Upper lobe of left lung (tissue), 6 donors: ENCODE data around the gene TACC2. TPM values are rescaled to one million over a fixed set of nuclear protein-coding genes. Genes with fewer than 3 reads are reported as not detected.
A peak's percentile ranks its signal among the peaks of the same experiment; 100 is the strongest.

Experiments
- ATAC-seq, 2 donors: fragments of 200-7000 bp; cut with Tn5 transposase; one replicate each; pipeline ENCODE4 v1.9.1; 2022; ENCODE audit warnings: mild to moderate bottlenecking in 2 of 2, moderate library complexity in 2 of 2; ENCODE audit not compliant: low FRiP score in 2 of 2
- DNase-seq, 2 donors: peaks; one replicate each; pipeline ENCODE4 v3.0.0-alpha.2; 2019 to 2020
- H3K27ac ChIP-seq, 4 donors: fragments of 200-600 bp; sonication (generic); one replicate each; pipeline ENCODE4 v1.5.1; 2016 to 2019
- H3K27me3 ChIP-seq, 4 donors: fragments of 200-600 bp; sonication (generic); one replicate each; pipeline ENCODE4 v1.5.1; 2017 to 2019
- H3K36me3 ChIP-seq, 4 donors: fragments of 200-600 bp; sonication (generic); one replicate each; pipeline ENCODE4 v1.5.1; 2016 to 2019
- H3K4me1 ChIP-seq, 4 donors: fragments of 200-600 bp; sonication (generic); one replicate each; pipeline ENCODE4 v1.5.1; 2018 to 2019
- H3K4me3 ChIP-seq, 4 donors: fragments of 200-600 bp; sonication (generic); one replicate each; pipeline ENCODE4 v1.5.1; 2017 to 2019; ENCODE audit warnings: mild to moderate bottlenecking in 2 of 4, moderate library complexity in 1 of 4
- H3K9me3 ChIP-seq, 4 donors: fragments of 200-600 bp; sonication (generic); one replicate each; pipeline ENCODE4 v1.5.1; 2018 to 2019
- EP300 ChIP-seq, 4 donors: sonication (generic); formaldehyde crosslinking; IDR thresholded peaks; one replicate each; pipeline ENCODE4 v1.5.1; 2017; ENCODE audit warnings: antibody characterized with exemption in 4 of 4, control low read depth in 2 of 4
- POLR2A ChIP-seq, 4 donors: fragments of 450-650 bp; IDR thresholded peaks; one replicate each; pipeline ENCODE4 v1.5.1; 2016 to 2017; ENCODE audit warnings: antibody characterized with exemption in 4 of 4, mild to moderate bottlenecking in 2 of 4
- POLR2AphosphoS5 ChIP-seq, 2 donors: sonication (generic); formaldehyde crosslinking; IDR thresholded peaks; one replicate each; pipeline ENCODE4 v1.5.1; 2017; ENCODE audit warnings: antibody characterized with exemption in 2 of 2
- WGBS, 2 donors: methylation state at CpG; one replicate each; pipeline ENCODE4 v1.1.5; 2017 to 2018; 5-methylcytosine and 5-hydroxymethylcytosine counted together
- total RNA-seq, 6 donors: library from RNA; depleted of rRNA in 4 of 6; stranded (reverse); fragments of >200 nt in 4 of 6; gene quantifications; one replicate each; pipeline versions ENCODE4 v1.1.0 to v1.2.1, GENCODE V29; 2016 to 2021
- TF ChIP-seq, protein P1 (sequence below), 6 experiments: fragments of 450-650 bp in 4 of 6; fragments of 200-600 bp in 2 of 6; sonication (generic) in 2 of 6; IDR thresholded peaks; one replicate each; pipeline ENCODE4 v1.5.1; 2016 to 2019; ENCODE audit warnings: antibody characterized with exemption in 6 of 6
- donor health status: DM: no; HTN: no; CAD: no; lungs with moderate emphysema.
- donor health status: DM: no; HTN: yes; CAD: no; lungs with severe emphysema.

Gene TACC2
- total RNA-seq, 6 donors from 2014 or later: 158 to 701 (median 386) TPM

DNA sequence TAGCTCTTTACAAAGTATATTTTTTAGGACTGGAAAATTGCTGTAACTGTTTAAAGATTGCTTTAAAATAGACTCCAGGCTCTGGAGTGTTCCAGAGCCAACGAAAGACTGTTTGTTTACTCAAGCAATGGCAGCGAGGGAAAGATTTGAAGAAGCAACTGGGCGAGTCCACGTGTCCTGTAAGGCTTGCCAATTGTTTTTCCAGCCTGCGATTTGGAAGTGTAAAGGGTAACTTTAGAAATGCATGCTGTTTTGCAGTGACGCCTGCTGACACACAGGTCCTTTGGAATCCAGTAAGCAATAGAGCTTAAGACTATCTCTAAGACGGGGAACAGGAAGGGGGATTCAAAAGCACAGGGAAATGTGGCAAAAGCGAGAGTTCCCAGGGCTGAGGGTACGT, 55.8 kb downstream of the TACC2 start:
- WGBS, 2 donors: 36 to 40% methylated on average over 9 of the region's 9 CpGs
- no peak for DNase-seq

DNA sequence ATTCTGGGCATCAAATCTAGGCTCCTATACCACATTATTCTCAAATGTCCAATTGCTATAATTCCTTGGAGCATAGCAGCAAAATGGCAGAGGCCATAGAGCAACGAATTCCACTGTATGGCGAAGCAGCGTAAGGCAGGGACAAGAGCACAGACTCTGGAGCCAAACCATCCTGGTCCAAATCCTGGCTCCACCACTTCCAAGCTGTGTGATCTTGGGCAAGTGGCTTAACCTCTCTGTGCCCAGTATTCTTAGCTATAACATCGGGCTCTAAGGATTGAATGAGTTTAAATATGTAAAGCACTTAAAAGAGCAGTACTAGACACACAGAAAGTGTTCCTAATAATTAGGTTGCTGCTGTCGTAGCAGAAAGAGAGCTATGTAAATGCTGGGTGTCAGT, 56.2 kb downstream of the TACC2 start:
- Histone ChIP-seq H3K4me3 (no peak overlapping the region), H3K27ac (no peak overlapping the region), H3K27me3 (no peaks in the 10 kb centered on the region), H3K36me3 (no peaks in the 10 kb centered on the region), H3K4me1 (peaks cover 0 to 11% (median 7%) of the 10 kb centered on the region in 4 donors), H3K9me3 (no peaks in the 10 kb centered on the region)
- WGBS, 2 donors: 82 to 86% methylated on average over 5 of the region's 5 CpGs
- DNase-seq (no peak), ATAC-seq (no peak)
- TF ChIP-seq POLR2A (IDR thresholded peaks at IDR 0.05) (no peak), EP300 (IDR thresholded peaks at IDR 0.05) (no peak), POLR2AphosphoS5 (IDR thresholded peaks at IDR 0.05) (no peak)
- TF ChIP-seq, protein P1, sequence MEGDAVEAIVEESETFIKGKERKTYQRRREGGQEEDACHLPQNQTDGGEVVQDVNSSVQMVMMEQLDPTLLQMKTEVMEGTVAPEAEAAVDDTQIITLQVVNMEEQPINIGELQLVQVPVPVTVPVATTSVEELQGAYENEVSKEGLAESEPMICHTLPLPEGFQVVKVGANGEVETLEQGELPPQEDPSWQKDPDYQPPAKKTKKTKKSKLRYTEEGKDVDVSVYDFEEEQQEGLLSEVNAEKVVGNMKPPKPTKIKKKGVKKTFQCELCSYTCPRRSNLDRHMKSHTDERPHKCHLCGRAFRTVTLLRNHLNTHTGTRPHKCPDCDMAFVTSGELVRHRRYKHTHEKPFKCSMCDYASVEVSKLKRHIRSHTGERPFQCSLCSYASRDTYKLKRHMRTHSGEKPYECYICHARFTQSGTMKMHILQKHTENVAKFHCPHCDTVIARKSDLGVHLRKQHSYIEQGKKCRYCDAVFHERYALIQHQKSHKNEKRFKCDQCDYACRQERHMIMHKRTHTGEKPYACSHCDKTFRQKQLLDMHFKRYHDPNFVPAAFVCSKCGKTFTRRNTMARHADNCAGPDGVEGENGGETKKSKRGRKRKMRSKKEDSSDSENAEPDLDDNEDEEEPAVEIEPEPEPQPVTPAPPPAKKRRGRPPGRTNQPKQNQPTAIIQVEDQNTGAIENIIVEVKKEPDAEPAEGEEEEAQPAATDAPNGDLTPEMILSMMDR (IDR thresholded peaks at IDR 0.05): no peak

More for the DNA sequence above, 55.8 kb downstream of the TACC2 start:
- Histone ChIP-seq H3K27ac (peak overlapping the region in 1 of 4 donors; percentile 27), H3K36me3 (no peaks in the 10 kb centered on the region), H3K4me1 (peaks cover 0 to 11% (median 7%) of the 10 kb centered on the region in 4 donors), H3K27me3 (no peaks in the 10 kb centered on the region), H3K4me3 (no peak overlapping the region), H3K9me3 (no peaks in the 10 kb centered on the region)
- TF ChIP-seq POLR2A (IDR thresholded peaks at IDR 0.05): no peak
- TF ChIP-seq, protein P1 (IDR thresholded peaks at IDR 0.05): no peak
- no peak for TF ChIP-seq EP300 (IDR thresholded peaks at IDR 0.05)
- TF ChIP-seq POLR2AphosphoS5 (IDR thresholded peaks at IDR 0.05): no peak
- peak in 1 of 2 donors; percentile 36 for ATAC-seq

DNA sequence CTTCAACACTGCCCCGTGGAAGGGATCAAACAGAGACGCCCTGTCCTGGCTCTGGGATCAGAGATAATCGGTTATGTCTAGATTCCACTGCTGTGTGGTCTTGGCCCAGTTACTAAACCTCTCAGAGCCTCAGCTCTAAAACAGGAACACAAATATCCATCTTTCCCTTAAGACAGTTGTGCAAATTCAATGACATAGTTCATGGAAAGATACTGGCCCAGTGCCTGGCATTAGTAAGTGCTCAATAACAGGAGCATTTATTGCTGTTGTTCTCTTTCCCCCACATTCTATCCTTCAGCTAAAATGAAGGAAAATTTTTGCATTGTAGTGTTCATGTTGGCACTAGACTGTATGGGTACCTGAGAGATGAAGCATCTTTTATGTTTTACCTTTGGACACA, 58.6 kb downstream of the TACC2 start:
- ATAC-seq (no peak), DNase-seq (no peak)
- TF ChIP-seq EP300 (IDR thresholded peaks at IDR 0.05): no peak
- TF ChIP-seq POLR2A (IDR thresholded peaks at IDR 0.05): no peak
- TF ChIP-seq, protein P1 (IDR thresholded peaks at IDR 0.05): no peak
- no peak for TF ChIP-seq POLR2AphosphoS5 (IDR thresholded peaks at IDR 0.05)
- Histone ChIP-seq H3K4me1 (peaks cover 6 to 20% (median 15%) of the 10 kb centered on the region in 4 donors), H3K27ac (no peak overlapping the region), H3K27me3 (no peaks in the 10 kb centered on the region), H3K36me3 (no peaks in the 10 kb centered on the region), H3K4me3 (no peak overlapping the region), H3K9me3 (no peaks in the 10 kb centered on the region)
- 86 to 89% methylated on average over 3 of the region's 3 CpGs for WGBS, 2 donors

DNA sequence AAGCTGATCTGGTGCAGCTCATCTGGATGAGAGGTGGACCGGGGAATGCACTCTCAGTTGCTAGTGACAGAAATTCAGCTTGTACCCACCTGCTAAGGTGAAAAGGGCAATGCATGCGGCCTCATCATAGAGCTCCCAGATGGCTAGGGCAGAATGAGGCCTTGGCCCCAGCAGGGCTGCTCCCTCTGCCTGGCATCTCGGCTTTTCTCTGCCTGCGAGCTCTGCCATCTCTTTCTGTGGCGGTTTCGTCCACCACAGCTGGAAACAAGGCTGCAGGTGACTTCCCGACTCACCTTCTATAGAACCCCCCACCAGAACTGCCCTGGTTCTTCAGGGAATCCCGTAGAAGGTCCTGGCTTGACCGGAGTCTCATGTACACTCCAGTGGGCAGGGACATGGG, 60.1 kb downstream of the TACC2 start:
- TF ChIP-seq, protein P1 (IDR thresholded peaks at IDR 0.05): no peak
- no peak for TF ChIP-seq POLR2AphosphoS5 (IDR thresholded peaks at IDR 0.05)
- TF ChIP-seq EP300 (IDR thresholded peaks at IDR 0.05): no peak
- 79 to 93% methylated on average over 9 of the region's 9 CpGs for WGBS, 2 donors
- Histone ChIP-seq H3K4me1 (peaks cover 10 to 24% (median 20%) of the 10 kb centered on the region in 4 donors), H3K27me3 (no peaks in the 10 kb centered on the region), H3K9me3 (no peaks in the 10 kb centered on the region), H3K4me3 (no peak overlapping the region), H3K36me3 (no peaks in the 10 kb centered on the region), H3K27ac (no peak overlapping the region)
- DNase-seq: no peak
- ATAC-seq: no peak

DNA sequence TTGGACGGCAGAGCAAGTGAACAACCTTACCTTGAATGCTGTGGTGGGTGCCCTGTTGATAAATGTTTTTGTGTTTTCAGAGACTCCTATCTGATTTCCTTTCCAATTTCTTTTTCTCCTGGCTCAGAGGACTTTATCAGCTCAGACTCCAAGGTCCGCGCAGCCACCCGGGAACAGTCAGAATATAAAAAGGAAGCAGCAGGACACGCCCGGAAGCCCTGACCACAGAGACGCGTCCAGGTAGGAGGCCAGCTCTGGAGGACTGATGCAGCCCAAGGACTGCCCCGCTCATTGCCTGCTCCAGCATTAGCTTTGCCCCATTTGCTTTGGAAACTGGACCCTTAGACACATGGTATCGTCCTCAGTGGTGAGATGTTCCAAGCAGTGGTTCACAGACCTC, 61.3 kb downstream of the TACC2 start:
- no peak for ATAC-seq
- H3K27me3 ChIP-seq: no peaks in the 10 kb centered on the region
- H3K9me3 ChIP-seq: no peaks in the 10 kb centered on the region
- TF ChIP-seq, protein P1 (IDR thresholded peaks at IDR 0.05): no peak
- TF ChIP-seq EP300 (IDR thresholded peaks at IDR 0.05): no peak
- TF ChIP-seq POLR2AphosphoS5 (IDR thresholded peaks at IDR 0.05): no peak
- no peak for TF ChIP-seq POLR2A (IDR thresholded peaks at IDR 0.05)
- no peaks in the 10 kb centered on the region for H3K36me3 ChIP-seq
- 90 to 92% methylated on average over 10 of the region's 10 CpGs for WGBS, 2 donors
- peaks cover 10 to 24% (median 17%) of the 10 kb centered on the region in 4 donors for H3K4me1 ChIP-seq
- H3K27ac ChIP-seq: no peak overlapping the region
- no peak for DNase-seq
- no peak overlapping the region for H3K4me3 ChIP-seq
